HG02642 (cell line): ENCODE results near the gene NHEJ1.
A peak's percentile ranks its signal among the peaks of the same experiment; 100 is the strongest.

Experiments used
- ATAC-seq: cut with Tn5 transposase; IDR thresholded peaks from one replicate; pipeline ENCODE4 v1.9.1; 2021; ENCODE audit warnings: mild to moderate bottlenecking; ENCODE audit not compliant: unreplicated experiment, poor library complexity

The NHEJ1 gene

GRCh38 chr2:219034823-219035222 is 125.8 kb downstream of the NHEJ1 start:
- ATAC-seq, result no peak

DNA sequence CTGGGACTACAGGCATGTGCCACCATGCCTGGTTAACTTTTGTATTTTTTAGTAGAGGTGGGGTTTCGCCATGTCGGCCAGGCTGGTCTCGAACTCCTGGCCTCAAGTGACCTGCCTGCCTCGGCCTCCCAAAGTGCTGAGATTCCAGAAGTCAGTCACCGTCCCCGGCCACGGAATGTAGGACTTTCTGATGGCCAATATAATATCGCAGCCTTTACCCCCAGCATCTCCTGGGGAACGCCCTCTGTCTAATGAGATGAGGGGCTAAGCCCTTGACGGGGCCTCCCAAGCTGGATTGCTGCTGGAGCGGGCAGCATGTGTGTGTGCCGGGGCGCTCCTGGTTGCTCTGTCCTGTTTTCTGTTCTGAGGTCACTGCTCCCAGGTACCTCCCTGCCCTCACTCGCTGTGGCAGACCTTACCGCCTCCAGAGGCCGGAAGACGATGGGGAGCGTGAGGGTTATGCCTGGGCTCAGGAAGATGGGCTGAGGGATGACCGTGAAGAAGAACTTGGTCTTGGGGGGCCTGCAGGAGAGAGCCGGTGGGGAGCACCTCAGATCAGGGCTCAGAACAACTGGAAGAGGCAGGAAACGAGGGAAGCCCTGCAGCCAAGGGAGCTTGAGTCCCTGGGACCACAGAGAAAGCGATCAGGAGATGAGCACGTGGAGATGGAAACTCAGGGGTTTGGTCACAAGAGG is 128.4 kb downstream of the NHEJ1 start:
- ATAC-seq, result no peak

GRCh38 chr2:219031005-219031738 is 129.4 kb downstream of the NHEJ1 start:
- ATAC-seq, result no peak

- ATAC-seq, result no peak
These were observed 130.3 kb downstream of the NHEJ1 start for GRCh38 chr2:219030177-219030940.

DNA sequence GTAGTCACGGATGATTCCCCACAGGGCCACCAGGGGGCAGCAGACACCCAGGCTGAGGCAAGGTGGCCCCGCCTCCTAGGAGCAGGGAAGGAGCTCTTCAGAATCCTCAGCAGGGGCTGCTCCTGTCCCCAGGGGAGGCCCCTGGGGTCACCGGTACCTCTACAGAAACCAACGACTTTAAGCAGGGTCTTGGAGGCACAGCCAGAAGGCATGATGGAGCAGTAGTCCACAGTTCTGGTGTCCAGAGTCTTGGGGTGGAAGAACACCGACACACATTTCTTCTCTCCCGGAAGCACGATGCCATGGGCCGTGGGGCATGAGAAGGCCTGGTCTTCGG is 130.8 kb downstream of the NHEJ1 start:
- ATAC-seq, result peak; percentile 71

GRCh38 chr2:219028996-219029828 is 131.4 kb downstream of the NHEJ1 start:
- ATAC-seq, result peak; percentile 22

GRCh38 chr2:219028141-219028540 is 132.5 kb downstream of the NHEJ1 start:
- no peak for ATAC-seq

- no peak for ATAC-seq
These were observed 133.0 kb downstream of the NHEJ1 start for GRCh38 chr2:219027511-219028055.

DNA sequence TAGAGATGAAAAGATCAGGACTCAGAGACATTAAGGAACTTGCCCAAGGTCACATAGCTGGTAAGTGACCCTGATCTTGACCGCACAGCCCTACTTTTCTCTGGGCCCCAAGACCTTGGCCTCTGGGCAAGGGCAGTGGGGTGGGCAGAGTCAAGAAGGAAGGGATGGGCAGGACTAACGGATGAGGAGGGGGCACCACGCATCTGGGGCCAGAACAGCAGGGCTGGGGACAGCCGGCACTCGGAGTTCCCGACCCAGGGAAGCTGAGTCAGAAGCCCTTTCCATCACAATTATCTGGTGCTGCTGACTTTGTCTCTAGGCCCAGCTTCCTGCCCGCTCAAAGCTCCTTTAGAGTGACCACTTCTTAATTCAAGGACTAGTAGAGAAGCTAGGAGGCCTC is 133.7 kb downstream of the NHEJ1 start:
- ATAC-seq, result no peak

DNA sequence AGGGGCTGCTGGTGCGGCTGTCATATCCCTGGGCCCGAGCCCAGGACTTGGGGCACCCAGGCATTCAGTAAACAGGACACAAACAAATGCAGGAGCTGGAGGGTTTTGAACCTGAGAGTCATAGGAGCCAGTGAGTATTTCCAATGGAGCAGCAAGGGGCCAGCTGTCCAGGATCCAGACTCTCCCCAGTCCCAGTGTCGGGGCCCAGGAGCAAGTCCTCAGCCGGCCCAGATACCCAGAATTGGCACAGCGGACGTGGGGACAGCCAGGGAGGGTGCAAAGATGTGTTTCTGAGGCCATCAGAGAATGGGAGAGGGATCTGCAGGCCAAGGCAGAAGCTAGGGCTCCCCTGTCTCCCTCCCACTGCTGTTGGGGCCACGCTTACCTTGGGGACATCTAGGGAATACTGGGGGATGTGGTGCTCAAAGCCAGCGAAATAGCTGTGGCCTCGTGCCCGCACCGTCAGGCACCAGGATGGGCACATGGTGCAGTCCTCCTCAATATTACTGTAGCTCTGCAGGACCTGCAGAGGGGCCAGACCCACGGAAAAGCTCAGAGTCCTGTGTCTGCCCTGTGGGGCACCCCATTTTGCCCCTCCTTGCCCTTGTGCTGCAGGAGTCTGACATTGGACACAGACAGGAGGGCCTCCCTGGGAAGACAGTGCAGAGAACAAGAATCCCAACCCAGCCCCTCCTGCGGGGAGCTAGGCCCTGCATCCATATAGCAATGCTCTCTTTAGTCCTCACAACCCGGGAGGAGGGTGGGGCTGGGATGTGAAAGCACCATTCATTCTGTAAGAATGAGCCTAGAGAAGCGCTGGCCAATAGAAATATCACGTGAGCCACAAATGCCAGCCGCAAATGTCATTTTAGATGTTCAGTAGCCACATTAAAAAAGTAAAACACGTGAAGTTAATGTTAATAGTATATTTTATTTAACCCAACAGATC is 134.7 kb downstream of the NHEJ1 start:
- no peak for ATAC-seq
